ENCODE data around the gene CTRB2.
"Not testable (repeated sequence)": the region's sequence is repeated elsewhere in the genome, so short reads cannot be mapped to it uniquely, and the experiment has no call there.

CTRB2 gene

GRCh38 chr16:75206749-75207451, at the start of gene CTRB2:
Gene CTRB2, minus strand, starts transcription at chr16:75207161. Its CDS starts 20 bp downstream, at chr16:75207141.
- DNase-seq = no peak

- peak; percentile 75 for DNase-seq
Measured at GRCh38 chr16:75256059-75256571, 49.2 kb upstream of the CTRB2 start.

- peak; percentile 67 for DNase-seq
Measured at GRCh38 chr16:75254359-75254837, 47.4 kb upstream of the CTRB2 start.

GRCh38 chr16:75252946-75253911, 46.3 kb upstream of the CTRB2 start:
- DNase-seq = peak; percentile 61

GRCh38 chr16:75252049-75252864, 45.3 kb upstream of the CTRB2 start:
- DNase-seq = peak; percentile 31

GRCh38 chr16:75251280-75252048, 44.5 kb upstream of the CTRB2 start, which contains the start of gene BCAR1:
Gene BCAR1, minus strand, starts transcription at chr16:75251624. Its CDS starts 142 bp downstream, at chr16:75251482.
- peak; percentile 95 for DNase-seq

GRCh38 chr16:75250809-75251279, 43.9 kb upstream of the CTRB2 start:
- DNase-seq = no peak

GRCh38 chr16:75250089-75250808, 43.3 kb upstream of the CTRB2 start:
- no peak for DNase-seq

GRCh38 chr16:75249441-75249840, 42.5 kb upstream of the CTRB2 start:
- DNase-seq = no peak

- DNase-seq = no peak
Measured at GRCh38 chr16:75248536-75249380, 41.8 kb upstream of the CTRB2 start.

- no peak for DNase-seq
Measured at GRCh38 chr16:75248142-75248535, 41.2 kb upstream of the CTRB2 start.

GRCh38 chr16:75247249-75247648, 40.3 kb upstream of the CTRB2 start:
- no peak for DNase-seq

GRCh38 chr16:75246504-75247205, 39.7 kb upstream of the CTRB2 start:
- DNase-seq = no peak

GRCh38 chr16:75244844-75245758, 38.1 kb upstream of the CTRB2 start:
- peak; percentile 94 for DNase-seq

- DNase-seq = no peak
Measured at GRCh38 chr16:75244225-75244809, 37.4 kb upstream of the CTRB2 start.

GRCh38 chr16:75243667-75244224, 36.8 kb upstream of the CTRB2 start:
- DNase-seq = no peak

GRCh38 chr16:75242436-75243078, 35.6 kb upstream of the CTRB2 start:
- not testable (repeated sequence) for DNase-seq

All from femur (tissue), 1 donor.